T-cell (primary cell): ENCODE results near the gene PPP1R15A. TPM values are rescaled to one million over a fixed set of nuclear protein-coding genes. Genes with fewer than 3 reads are reported as not detected.

Experiments
- total RNA-seq, 35 experiments: library from RNA in 6 of 35; stranded (reverse) in 6 of 35; fragments of 120-200 nt in 1 of 35; gene quantifications; one replicate each; pipeline versions ENCODE4 v1.2.1 to v1.2.4 and lab custom pipeline; 2013 to 2026

PPP1R15A gene
- total RNA-seq, 5 donors from 2014 or later (not counting 1 experiment from before 2014, with no cell fraction given): 74.4 to 713 (median 93.6) TPM

Other genes with a start within 250 kb of the PPP1R15A start
- 10 to 100 TPM; 24.5 to 57.2 (median 56.0) TPM for gene DBP, start 235.0 kb upstream of the PPP1R15A start, total RNA-seq
- gene CA11, start 226.2 kb upstream of the PPP1R15A start, total RNA-seq: 10 to 100 TPM in 4 of 5 donors, 1 to 10 TPM in 1; 8.0 to 18.5 (median 11.0) TPM
- gene NTN5, start 199.4 kb upstream of the PPP1R15A start, total RNA-seq: 1 to 10 TPM; 2.2 to 4.2 (median 3.5) TPM
- under 1 TPM in 1 of 5 donors, not detected in 4; 0.16 TPM for gene FUT2, start 176.4 kb upstream of the PPP1R15A start, total RNA-seq
- 1 to 10 TPM in 4 of 5 donors, under 1 TPM in 1; 0.56 to 2.4 (median 1.6) TPM for gene MAMSTR, start 152.7 kb upstream of the PPP1R15A start, total RNA-seq
- gene RASIP1, start 131.8 kb upstream of the PPP1R15A start, total RNA-seq: under 1 TPM in 3 of 5 donors, not detected in 2; 0.23 to 0.65 (median 0.32) TPM
- gene IZUMO1, start 125.5 kb upstream of the PPP1R15A start, total RNA-seq: not detected
- under 1 TPM; 0.09 to 0.28 (median 0.15) TPM for gene FUT1, start 119.8 kb upstream of the PPP1R15A start, total RNA-seq
- gene FGF21, start 116.9 kb upstream of the PPP1R15A start, total RNA-seq: not detected
- gene BCAT2, start 61.4 kb upstream of the PPP1R15A start, total RNA-seq: 10 to 100 TPM; 21.5 to 40.6 (median 36.6) TPM
- gene HSD17B14, start 35.9 kb upstream of the PPP1R15A start, total RNA-seq: 1 to 10 TPM in 2 of 5 donors, under 1 TPM in 2, not detected in 1; 0.58 to 2.1 (median 1.1) TPM
- gene PLEKHA4, start 3.8 kb upstream of the PPP1R15A start, total RNA-seq: 10 to 100 TPM in 1 of 5 donors, 1 to 10 TPM in 4; 2.7 to 11.8 (median 5.2) TPM
- under 1 TPM in 1 of 5 donors, not detected in 4; 0.26 TPM for gene TULP2, start 26.3 kb downstream of the PPP1R15A start, total RNA-seq
- gene NUCB1, start 27.9 kb downstream of the PPP1R15A start, total RNA-seq: 100 to 1,000 TPM; 122 to 177 (median 165) TPM
- gene DHDH, start 61.3 kb downstream of the PPP1R15A start, total RNA-seq: 1 to 10 TPM in 4 of 5 donors, under 1 TPM in 1; 0.93 to 1.7 (median 1.2) TPM
- 100 to 1,000 TPM in 3 of 5 donors, 10 to 100 TPM in 2; 76.6 to 201 (median 183) TPM for gene BAX, start 82.5 kb downstream of the PPP1R15A start, total RNA-seq
- 1,000 to 10,000 TPM in 2 of 5 donors, 100 to 1,000 TPM in 3; 594 to 1,085 (median 906) TPM for gene FTL, start 92.9 kb downstream of the PPP1R15A start, total RNA-seq
- gene GYS1, start 120.9 kb downstream of the PPP1R15A start, total RNA-seq: 10 to 100 TPM; 28.1 to 58.9 (median 52.4) TPM
- gene RUVBL2, start 121.5 kb downstream of the PPP1R15A start, total RNA-seq: 10 to 100 TPM; 20.3 to 48.7 (median 41.4) TPM
- under 1 TPM in 1 of 5 donors, not detected in 4; 0.57 TPM for gene LHB, start 144.7 kb downstream of the PPP1R15A start, total RNA-seq
- not detected for gene CGB3, start 151.9 kb downstream of the PPP1R15A start, total RNA-seq
- not detected for gene CGB2, start 159.5 kb downstream of the PPP1R15A start, total RNA-seq
- not detected for gene CGB1, start 164.5 kb downstream of the PPP1R15A start, total RNA-seq
- not detected for gene CGB5, start 171.4 kb downstream of the PPP1R15A start, total RNA-seq
- not detected for gene CGB8, start 176.7 kb downstream of the PPP1R15A start, total RNA-seq
- not detected for gene CGB7, start 185.3 kb downstream of the PPP1R15A start, total RNA-seq
- gene NTF4, start 192.4 kb downstream of the PPP1R15A start, total RNA-seq: not detected
- gene KCNA7, start 200.3 kb downstream of the PPP1R15A start, total RNA-seq: not detected
- 100 to 1,000 TPM; 406 to 704 (median 645) TPM for gene SNRNP70, start 213.0 kb downstream of the PPP1R15A start, total RNA-seq
- 10 to 100 TPM in 3 of 5 donors, 1 to 10 TPM in 2; 8.1 to 17.8 (median 12.9) TPM for gene LIN7B, start 241.9 kb downstream of the PPP1R15A start, total RNA-seq
- 1 to 10 TPM; 2.1 to 3.7 (median 2.5) TPM for gene C19orf73, start 246.7 kb downstream of the PPP1R15A start, total RNA-seq
- gene PPFIA3, start 247.1 kb downstream of the PPP1R15A start, total RNA-seq: 1 to 10 TPM; 3.8 to 4.7 (median 4.1) TPM